Measurements from ENCODE around the gene PDE2A. TPM values are rescaled to one million over a fixed set of nuclear protein-coding genes. Genes with fewer than 3 reads are reported as not detected.
A peak's percentile ranks its signal among the peaks of the same experiment; 100 is the strongest.

The PDE2A gene
- total RNA-seq, 4 donors from 2014 or later: 40.6 to 68.8 (median 47.6) TPM

- Histone ChIP-seq H3K4me1 (peaks cover 19 to 49% (median 42%) of the 10 kb centered on the region in 4 donors), H3K4me3 (no peak overlapping the region), H3K36me3 (peaks cover 60 to 96% (median 83%) of the 10 kb centered on the region in 4 donors), H3K9me3 (no peaks in the 10 kb centered on the region), H3K27me3 (no peaks in the 10 kb centered on the region), H3K27ac (replicated peaks in 1 of 4) (peak overlapping the region in 1 of 4 donors; percentile 1)
- no peak for DNase-seq (ENCODE audit: extremely low spot score)
- 100% methylated on average over 2 of the region's 7 CpGs for WGBS
- intact Hi-C loops (cut with DNase I): no loop called here
- TF ChIP-seq POLR2AphosphoS5 (IDR thresholded peaks at IDR 0.05): no peak
- TF ChIP-seq EP300 (IDR thresholded peaks at IDR 0.05): no peak
- no peak for TF ChIP-seq POLR2A (IDR thresholded peaks at IDR 0.05; ENCODE audit: low read depth)
- TF ChIP-seq CTCF (IDR thresholded peaks at IDR 0.05): no peak
Measured at GRCh38 chr11:72688486-72688885, 14.3 kb upstream of the PDE2A start.

- intact Hi-C loops (cut with DNase I): no loop called here
- Histone ChIP-seq H3K36me3 (peaks cover 49 to 84% (median 75%) of the 10 kb centered on the region in 4 donors), H3K4me1 (peaks cover 19 to 50% (median 43%) of the 10 kb centered on the region in 4 donors), H3K27ac (replicated peaks in 1 of 4) (peak overlapping the region; percentile 45 to 78 (median 68)), H3K4me3 (no peak overlapping the region), H3K9me3 (no peaks in the 10 kb centered on the region), H3K27me3 (no peaks in the 10 kb centered on the region)
- WGBS: 83% methylated on average over 2 of the region's 7 CpGs
- no peak for DNase-seq (ENCODE audit: extremely low spot score)
- TF ChIP-seq CTCF (IDR thresholded peaks at IDR 0.05): no peak
- no peak for TF ChIP-seq EP300 (IDR thresholded peaks at IDR 0.05)
- TF ChIP-seq POLR2AphosphoS5 (IDR thresholded peaks at IDR 0.05): no peak
- TF ChIP-seq POLR2A (IDR thresholded peaks at IDR 0.05; ENCODE audit: low read depth): no peak
Measured at GRCh38 chr11:72687326-72687725, 13.1 kb upstream of the PDE2A start.

- Histone ChIP-seq H3K4me3 (no peak overlapping the region), H3K9me3 (no peaks in the 10 kb centered on the region), H3K36me3 (peaks cover 43 to 78% (median 69%) of the 10 kb centered on the region in 4 donors), H3K4me1 (peaks cover 19 to 50% (median 43%) of the 10 kb centered on the region in 4 donors), H3K27me3 (no peaks in the 10 kb centered on the region), H3K27ac (replicated peaks in 1 of 4) (peak overlapping the region; percentile 45 to 78 (median 68))
- intact Hi-C loops (cut with DNase I): no loop called here
- 68% methylated on average over 8 of the region's 8 CpGs for WGBS
- DNase-seq (ENCODE audit: extremely low spot score): no peak
- TF ChIP-seq CTCF (IDR thresholded peaks at IDR 0.05): no peak
- no peak for TF ChIP-seq POLR2AphosphoS5 (IDR thresholded peaks at IDR 0.05)
- no peak for TF ChIP-seq POLR2A (IDR thresholded peaks at IDR 0.05; ENCODE audit: low read depth)
- no peak for TF ChIP-seq EP300 (IDR thresholded peaks at IDR 0.05)
Measured at GRCh38 chr11:72686639-72687220, 12.5 kb upstream of the PDE2A start.

- peak; percentile 15 to 50 for TF ChIP-seq POLR2AphosphoS5 (IDR thresholded peaks at IDR 0.05)
- TF ChIP-seq POLR2A (IDR thresholded peaks at IDR 0.05; ENCODE audit: low read depth): no peak
- Histone ChIP-seq H3K36me3 (peaks cover 34 to 69% (median 60%) of the 10 kb centered on the region in 4 donors), H3K4me1 (peaks cover 23 to 59% (median 50%) of the 10 kb centered on the region in 4 donors), H3K9me3 (no peaks in the 10 kb centered on the region), H3K27ac (replicated peaks in 1 of 4) (peak overlapping the region; percentile 57 to 78 (median 68)), H3K4me3 (no peak overlapping the region), H3K27me3 (no peaks in the 10 kb centered on the region)
- intact Hi-C loops (cut with DNase I): no loop called here
- 59% methylated on average over 6 of the region's 24 CpGs for WGBS
- peak; percentile 94 for DNase-seq (ENCODE audit: extremely low spot score)
Measured at GRCh38 chr11:72685560-72686480, 11.6 kb upstream of the PDE2A start.

Data from esophagus muscularis mucosa (tissue), 4 donors.